CD4-positive, CD25-positive, alpha-beta regulatory T cell (primary cell): ENCODE results near the gene XPR1. TPM values are rescaled to one million over a fixed set of nuclear protein-coding genes. Genes with fewer than 3 reads are reported as not detected.

Source experiments
- ATAC-seq, 2 donors: fragments of 150-1000 bp; cut with Tn5 transposase; one replicate each; pipeline ENCODE4 v1.10.0; 2021; ENCODE audit warnings: low read depth in 2 of 2, moderate number of reproducible peaks in 2 of 2, moderate library complexity in 1 of 2
- DNase-seq, 3 donors: peaks; one replicate each; pipeline versions ENCODE4 v3.0.0 to v3.0.0-alpha.2; 2012 to 2022; ENCODE audit warnings: mixed read lengths in 1 of 3
- H3K27ac ChIP-seq: one replicate; pipeline ENCODE4 v1.7.0; 2013; ENCODE audit warnings: mild to moderate bottlenecking, low read length; ENCODE audit not compliant: insufficient read depth, poor library complexity, severe bottlenecking
- H3K27me3 ChIP-seq: one replicate; pipeline ENCODE4 v1.7.0; 2013; ENCODE audit warnings: low read length; ENCODE audit not compliant: control insufficient read depth, insufficient read depth
- H3K36me3 ChIP-seq: one replicate; pipeline ENCODE4 v1.7.0; 2013; ENCODE audit warnings: mild to moderate bottlenecking, low read length, moderate library complexity; ENCODE audit not compliant: control insufficient read depth, insufficient read depth
- H3K4me1 ChIP-seq: 2 replicates; pipeline ENCODE4 v1.7.0; 2013; ENCODE audit warnings: mild to moderate bottlenecking, low read length; ENCODE audit not compliant: insufficient read depth, control insufficient read depth, poor library complexity, severe bottlenecking
- H3K4me3 ChIP-seq: one replicate; pipeline ENCODE4 v1.7.0; 2013; ENCODE audit warnings: low read depth, mild to moderate bottlenecking, low read length, moderate library complexity
- H3K9me3 ChIP-seq, 2 experiments: 1 replicate in 1 of 2; 2 replicates in 1 of 2; pipeline ENCODE4 v1.7.0; 2013; ENCODE audit warnings: low read length in 2 of 2, mild to moderate bottlenecking in 1 of 2, moderate library complexity in 1 of 2; ENCODE audit not compliant: control insufficient read depth in 2 of 2
- H3K27ac Mint-ChIP-seq, 3 donors: one replicate each; pipeline ENCODE4 v1.8.0; 2020 to 2022; ENCODE audit warnings: mild to moderate bottlenecking in 3 of 3, mixed read lengths in 3 of 3, moderate library complexity in 2 of 3
- H3K27me3 Mint-ChIP-seq: one replicate; pipeline ENCODE4 v1.8.0; 2022; ENCODE audit warnings: mild to moderate bottlenecking, mixed read lengths
- H3K36me3 Mint-ChIP-seq: one replicate; pipeline ENCODE4 v1.8.0; 2020; ENCODE audit warnings: mixed read lengths
- H3K4me1 Mint-ChIP-seq, 4 donors: one replicate each; pipeline ENCODE4 v1.8.0; 2020 to 2022; ENCODE audit warnings: mixed read lengths in 4 of 4, mild to moderate bottlenecking in 1 of 4
- H3K4me3 Mint-ChIP-seq, 4 donors: one replicate each; pipeline ENCODE4 v1.8.0; 2020 to 2022; ENCODE audit warnings: mild to moderate bottlenecking in 4 of 4, mixed read lengths in 4 of 4, moderate library complexity in 3 of 4
- H3K9me3 Mint-ChIP-seq, 7 donors: one replicate each; pipeline ENCODE4 v1.8.0; 2020 to 2022; ENCODE audit warnings: mixed read lengths in 7 of 7, mild to moderate bottlenecking in 3 of 7, moderate library complexity in 2 of 7
- polyA plus RNA-seq, 4 donors: library from polyadenylated mRNA; unstranded; fragments of 300-500 nt; fragmentation: Illumina TruSeq; gene quantifications; one replicate each; pipeline ENCODE4 v1.2.3, GENCODE V29; 2021
- total RNA-seq: library from RNA; stranded (reverse); gene quantifications from one replicate; pipeline ENCODE4 v1.2.3, GENCODE V29; 2022

The XPR1 gene
- total and polyA plus RNA-seq, 5 donors from 2014 or later, result 6.4 to 24.2 (median 11.1) TPM

DNA sequence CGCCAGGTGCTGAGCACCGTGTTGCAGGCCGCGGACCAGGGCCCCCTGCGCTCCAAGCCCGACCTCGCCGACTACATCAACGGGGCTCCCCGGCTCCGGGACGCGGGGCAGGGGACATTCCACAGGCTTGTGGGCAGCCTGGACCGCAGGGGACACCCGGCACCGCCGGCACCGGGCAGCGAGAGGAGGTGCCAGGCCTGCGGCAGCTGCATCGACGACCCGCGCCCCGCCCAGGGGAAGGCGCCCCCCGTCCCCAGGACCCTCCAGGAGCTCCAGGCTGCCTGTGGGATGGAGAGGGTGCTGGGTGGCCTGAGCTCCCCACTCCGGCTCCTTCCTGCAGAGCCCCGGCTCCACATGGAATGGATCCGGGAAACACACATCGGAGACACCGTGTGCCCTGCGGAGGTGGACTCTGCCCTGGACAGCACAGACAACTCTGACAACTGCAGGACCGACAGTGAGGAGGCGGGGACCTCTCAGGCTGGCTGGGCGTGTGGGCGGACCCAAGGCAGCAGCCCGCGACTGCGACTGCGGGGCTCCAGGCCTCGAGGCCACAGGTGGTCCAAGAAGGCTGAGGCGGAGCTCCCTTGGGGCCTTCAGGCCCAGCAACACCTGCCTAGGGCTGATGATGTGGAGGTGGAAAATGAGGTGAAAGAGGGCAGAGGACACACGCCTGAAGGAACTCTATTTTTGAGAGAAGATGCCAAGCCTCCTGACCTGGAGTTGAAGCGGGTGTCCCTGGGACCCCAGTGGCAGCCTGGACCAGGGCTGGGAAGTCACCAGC, 303.7 kb downstream of the XPR1 start:
- ATAC-seq (no peak), DNase-seq (no peak)
- Histone ChIP-seq H3K9me3 (no peaks in the 10 kb centered on the region), H3K36me3 (no peaks in the 10 kb centered on the region), H3K4me1 (no peaks in the 10 kb centered on the region), H3K4me3 (no peak overlapping the region), H3K27me3 (no peaks in the 10 kb centered on the region), H3K27ac (no peak overlapping the region)
- Mint-ChIP-seq H3K4me3 (no peak overlapping the region), H3K27ac (peak overlapping the region in 1 of 3 donors; percentile 32), H3K9me3 (no peaks in the 10 kb centered on the region), H3K4me1 (no peaks in the 10 kb centered on the region), H3K36me3 (no peaks in the 10 kb centered on the region), H3K27me3 (peaks cover 12% of the 10 kb centered on the region)

DNA sequence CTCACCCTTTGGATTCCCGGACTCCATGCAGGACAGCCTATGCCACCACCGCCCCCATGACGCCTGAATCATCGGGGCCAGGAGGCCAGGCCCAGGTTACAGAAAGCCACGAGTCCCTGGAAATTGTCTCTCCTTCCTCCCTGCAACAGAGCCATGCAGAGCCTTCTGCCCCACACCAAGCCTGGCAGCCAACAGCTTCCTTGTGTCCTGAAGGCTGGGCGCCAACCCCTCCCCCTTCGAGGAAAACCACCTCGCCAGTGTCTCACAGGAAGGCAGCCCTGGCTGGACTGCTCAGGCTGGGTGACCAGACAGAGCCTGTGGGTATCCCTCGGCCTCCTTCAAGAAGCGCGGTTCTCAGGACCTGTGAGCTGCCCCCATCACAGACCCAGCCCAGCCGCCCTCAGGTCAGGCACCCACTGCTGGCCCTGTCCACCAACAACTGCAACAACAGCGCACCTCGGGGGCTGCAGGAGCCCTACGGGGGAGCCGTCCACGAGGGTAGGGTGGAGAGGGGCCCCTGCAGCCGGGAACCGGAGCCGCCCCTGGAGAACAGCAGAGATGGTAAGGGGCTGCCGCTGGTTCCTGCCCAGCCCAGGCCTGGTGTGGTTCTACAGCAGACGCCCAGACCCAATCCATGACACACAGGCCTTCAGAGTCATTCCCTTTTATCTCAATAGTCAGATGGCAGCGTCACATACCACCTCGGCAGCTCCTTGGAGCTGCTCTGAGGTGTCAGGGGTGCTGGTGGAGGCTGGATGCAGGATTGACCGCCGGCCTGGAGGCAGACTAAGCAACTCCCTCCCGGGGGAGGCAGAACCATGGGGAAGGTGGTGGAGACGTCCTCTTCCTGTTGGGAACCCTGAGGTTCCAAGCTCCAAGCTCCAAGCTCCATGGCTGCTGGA, 304.5 kb downstream of the XPR1 start:
- no peaks in the 10 kb centered on the region for H3K9me3 Mint-ChIP-seq
- no peaks in the 10 kb centered on the region for H3K27me3 ChIP-seq
- H3K4me1 Mint-ChIP-seq, result no peaks in the 10 kb centered on the region
- no peaks in the 10 kb centered on the region for H3K36me3 ChIP-seq
- peaks cover 12% of the 10 kb centered on the region for H3K27me3 Mint-ChIP-seq
- H3K4me3 Mint-ChIP-seq, result no peak overlapping the region
- H3K9me3 ChIP-seq, result no peaks in the 10 kb centered on the region
- ATAC-seq (no peak), DNase-seq (no peak)
- H3K4me3 ChIP-seq, result no peak overlapping the region
- no peaks in the 10 kb centered on the region for H3K36me3 Mint-ChIP-seq
- H3K4me1 ChIP-seq, result no peaks in the 10 kb centered on the region
- H3K27ac Mint-ChIP-seq, result peak overlapping the region in 1 of 3 donors; percentile 32
- H3K27ac ChIP-seq, result no peak overlapping the region

DNA sequence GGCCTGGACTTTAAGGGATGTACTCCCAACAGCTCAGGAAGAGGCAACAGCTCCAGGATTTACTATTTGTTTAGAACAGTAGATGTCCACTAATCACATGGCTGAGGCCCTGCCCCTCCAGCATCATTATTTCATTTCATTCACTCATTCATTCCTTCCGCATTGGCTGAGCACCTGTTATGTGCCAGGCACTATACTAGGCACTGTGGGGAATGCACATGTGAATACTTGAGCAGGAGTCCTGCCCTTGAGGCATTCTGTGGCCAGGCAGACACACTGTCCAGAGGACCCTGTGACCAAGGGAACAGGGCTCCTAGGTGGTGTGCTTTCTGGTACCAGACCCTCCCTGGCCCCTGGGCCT, 305.2 kb downstream of the XPR1 start:
- H3K27ac Mint-ChIP-seq, result no peak overlapping the region
- DNase-seq (no peak), ATAC-seq (no peak)
- H3K27me3 Mint-ChIP-seq, result peaks cover 12% of the 10 kb centered on the region
- Histone ChIP-seq H3K36me3 (no peaks in the 10 kb centered on the region), H3K9me3 (no peaks in the 10 kb centered on the region), H3K4me3 (no peak overlapping the region), H3K4me1 (no peaks in the 10 kb centered on the region), H3K27me3 (no peaks in the 10 kb centered on the region), H3K27ac (no peak overlapping the region)
- no peaks in the 10 kb centered on the region for H3K9me3 Mint-ChIP-seq
- H3K4me1 Mint-ChIP-seq, result no peaks in the 10 kb centered on the region
- H3K36me3 Mint-ChIP-seq, result no peaks in the 10 kb centered on the region
- H3K4me3 Mint-ChIP-seq, result no peak overlapping the region

DNA sequence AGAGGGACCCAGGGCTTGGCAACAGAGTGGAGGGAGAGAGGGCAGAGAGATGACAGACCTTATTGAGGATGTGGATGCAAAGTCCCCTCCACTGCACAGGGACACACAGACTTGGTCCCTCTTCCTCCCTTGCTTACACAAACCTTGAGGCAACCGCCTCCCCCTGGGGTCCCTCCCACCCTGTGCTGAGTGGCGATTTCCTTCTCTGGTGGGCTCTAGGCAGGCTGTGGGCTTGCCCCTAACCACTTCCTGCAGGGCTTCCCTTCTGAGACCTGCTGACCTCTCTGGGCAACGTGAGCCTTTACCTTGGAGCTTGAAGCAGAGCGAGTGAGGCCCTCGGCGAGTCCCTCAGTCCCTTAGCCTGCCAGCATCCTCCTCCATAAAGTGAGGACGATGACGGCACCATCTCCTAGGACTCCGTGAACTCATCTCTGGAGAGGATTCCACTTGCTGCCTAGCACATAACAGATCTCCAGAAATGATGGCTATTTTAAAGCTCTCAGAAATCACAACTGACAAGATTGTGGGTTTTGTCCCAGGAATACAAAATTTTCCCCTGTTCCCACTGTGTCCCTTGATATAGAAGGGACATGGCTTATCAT, 305.9 kb downstream of the XPR1 start:
- Histone ChIP-seq H3K4me1 (no peaks in the 10 kb centered on the region), H3K27me3 (no peaks in the 10 kb centered on the region), H3K4me3 (no peak overlapping the region), H3K27ac (no peak overlapping the region), H3K36me3 (no peaks in the 10 kb centered on the region), H3K9me3 (no peaks in the 10 kb centered on the region)
- H3K27ac Mint-ChIP-seq, result peak overlapping the region in 2 of 3 donors; percentile 4 to 41
- peaks cover 3% of the 10 kb centered on the region for H3K36me3 Mint-ChIP-seq
- ATAC-seq, result no peak
- peaks cover 11% of the 10 kb centered on the region for H3K27me3 Mint-ChIP-seq
- peaks cover 0 to 2% (median 0%) of the 10 kb centered on the region in 7 donors for H3K9me3 Mint-ChIP-seq
- no peaks in the 10 kb centered on the region for H3K4me1 Mint-ChIP-seq
- DNase-seq, result no peak
- H3K4me3 Mint-ChIP-seq, result no peak overlapping the region

DNA sequence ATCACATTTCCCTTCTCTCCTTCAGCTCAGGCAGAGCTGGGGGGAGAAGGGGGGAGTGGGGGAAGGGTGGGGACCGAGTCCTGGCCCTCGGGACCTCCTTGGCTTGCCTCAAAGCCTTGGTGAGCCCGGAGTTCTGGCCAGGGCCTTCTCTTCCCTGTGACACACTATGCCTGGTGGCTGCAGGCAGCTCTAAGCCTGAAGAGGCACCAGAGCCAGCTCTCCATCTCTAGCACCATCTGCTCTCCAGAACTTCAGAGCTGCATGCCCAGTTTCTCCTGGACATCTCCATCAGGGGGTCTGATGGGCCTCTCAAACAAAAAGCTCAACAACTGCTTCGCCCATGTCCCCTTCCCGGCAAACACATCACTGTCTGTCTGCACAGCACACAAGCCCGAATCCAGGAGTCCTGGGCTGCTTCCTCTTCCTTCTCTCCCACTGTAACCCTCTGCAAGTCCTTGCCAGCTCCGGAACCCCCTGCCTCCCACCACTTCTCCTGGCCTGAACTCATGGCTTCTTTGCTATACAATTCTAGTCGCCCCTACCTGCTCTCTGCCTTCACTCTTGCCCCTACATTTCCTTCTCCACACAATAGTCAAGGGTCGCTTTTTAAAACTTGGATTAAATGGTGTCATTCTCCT, 307.4 kb downstream of the XPR1 start:
- no peak for DNase-seq
- Histone ChIP-seq H3K4me3 (no peak overlapping the region), H3K9me3 (no peaks in the 10 kb centered on the region), H3K27ac (no peak overlapping the region), H3K36me3 (no peaks in the 10 kb centered on the region), H3K4me1 (no peaks in the 10 kb centered on the region), H3K27me3 (no peaks in the 10 kb centered on the region)
- H3K27me3 Mint-ChIP-seq, result peaks cover 7% of the 10 kb centered on the region
- no peak overlapping the region for H3K4me3 Mint-ChIP-seq
- H3K4me1 Mint-ChIP-seq, result no peaks in the 10 kb centered on the region
- H3K36me3 Mint-ChIP-seq, result peaks cover 3% of the 10 kb centered on the region
- H3K9me3 Mint-ChIP-seq, result peaks cover 0 to 2% (median 0%) of the 10 kb centered on the region in 7 donors
- ATAC-seq, result no peak
- no peak overlapping the region for H3K27ac Mint-ChIP-seq

DNA sequence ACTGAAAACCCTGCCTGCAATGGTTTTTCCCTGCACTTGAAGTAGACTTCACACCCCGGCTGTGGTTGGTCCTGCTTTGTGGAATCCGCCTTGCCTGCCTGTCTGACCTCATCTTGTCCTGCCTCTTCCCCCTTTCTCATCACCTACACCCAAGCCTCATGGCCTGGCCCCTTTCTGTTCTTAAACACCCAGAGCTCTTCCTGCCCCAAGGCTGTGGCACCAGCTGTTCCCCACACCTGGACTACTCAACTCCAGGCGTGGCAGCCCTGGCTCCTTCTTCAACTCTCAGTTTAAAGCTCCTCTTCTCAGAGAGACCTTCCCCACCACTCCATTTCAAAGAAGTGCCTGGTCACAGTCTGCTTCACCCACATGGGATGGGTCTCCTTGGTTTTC, 307.9 kb downstream of the XPR1 start:
- Mint-ChIP-seq H3K27ac (no peak overlapping the region), H3K9me3 (peaks cover 0 to 2% (median 0%) of the 10 kb centered on the region in 7 donors), H3K4me1 (no peaks in the 10 kb centered on the region), H3K36me3 (peaks cover 3% of the 10 kb centered on the region), H3K27me3 (peaks cover 7% of the 10 kb centered on the region), H3K4me3 (no peak overlapping the region)
- Histone ChIP-seq H3K27me3 (no peaks in the 10 kb centered on the region), H3K4me1 (no peaks in the 10 kb centered on the region), H3K36me3 (no peaks in the 10 kb centered on the region), H3K27ac (no peak overlapping the region), H3K4me3 (no peak overlapping the region), H3K9me3 (no peaks in the 10 kb centered on the region)
- DNase-seq, result no peak
- no peak for ATAC-seq
